CD14-positive monocyte (primary cell): ENCODE measurements around the gene MDFIC2. TPM values are rescaled to one million over a fixed set of nuclear protein-coding genes. Genes with fewer than 3 reads are reported as not detected.
"Not testable (repeated sequence)": the region's sequence is repeated elsewhere in the genome, so short reads cannot be mapped to it uniquely, and the experiment has no call there.

Experiments
- DNase-seq, 3 donors: peaks; one replicate each; pipeline ENCODE4 v3.0.0-alpha.2; 2011 to 2022
- H2AFZ ChIP-seq: 2 replicates; pipeline ENCODE4 v1.6.0; 2012; ENCODE audit warnings: mild to moderate bottlenecking, low read depth, low read length, inconsistent platforms; ENCODE audit not compliant: insufficient read depth, poor library complexity, severe bottlenecking
- H3K27ac ChIP-seq, 2 donors: 1 replicate in 1 of 2; 2 replicates in 1 of 2; pipeline ENCODE4 v1.5.1; 2012 to 2013; ENCODE audit warnings: low read length in 2 of 2, control low read depth in 1 of 2, inconsistent platforms in 1 of 2, low read depth in 1 of 2, mild to moderate bottlenecking in 1 of 2
- H3K27me3 ChIP-seq, 2 donors: one replicate each; pipeline versions ENCODE4 v1.6.0 to v1.6.1; 2011 to 2013; ENCODE audit warnings: low read length in 2 of 2; ENCODE audit not compliant: control insufficient read depth in 2 of 2, insufficient read depth in 2 of 2
- H3K36me3 ChIP-seq, 2 donors: replicated peaks in 1 of 2; 1 replicate in 1 of 2; 2 replicates in 1 of 2; pipeline versions ENCODE4 v1.5.1 to v1.6.1; 2012 to 2013; ENCODE audit warnings: low read length in 2 of 2, control low read depth in 1 of 2, inconsistent platforms in 1 of 2, mild to moderate bottlenecking in 1 of 2; ENCODE audit not compliant: insufficient read depth in 2 of 2, control insufficient read depth in 1 of 2
- H3K4me1 ChIP-seq, 2 donors: 1 replicate in 1 of 2; 2 replicates in 1 of 2; pipeline versions ENCODE4 v1.5.1 to v1.6.1; 2012 to 2013; ENCODE audit warnings: low read length in 2 of 2, control low read depth in 1 of 2, inconsistent platforms in 1 of 2, mild to moderate bottlenecking in 1 of 2, moderate library complexity in 1 of 2; ENCODE audit not compliant: insufficient read depth in 2 of 2, control insufficient read depth in 1 of 2
- H3K4me2 ChIP-seq: replicated peaks from 2 replicates; pipeline ENCODE3; 2012; ENCODE audit warnings: low read length, moderate library complexity, mild to moderate bottlenecking; ENCODE audit not compliant: poor library complexity, severe bottlenecking; ENCODE audit errors: extremely low read depth
- H3K4me3 ChIP-seq, 3 experiments: fragments of 200-600 bp in 1 of 3; sonication (generic) in 1 of 3; replicated peaks in 1 of 3; 1 replicate in 2 of 3; 2 replicates in 1 of 3; pipeline ENCODE4 v1.5.1; 2011 to 2013; ENCODE audit warnings: low read length in 3 of 3, mild to moderate bottlenecking in 3 of 3, control low read depth in 2 of 3, low read depth in 2 of 3, inconsistent platforms in 1 of 3, moderate library complexity in 1 of 3
- H3K79me2 ChIP-seq: 2 replicates; pipeline ENCODE4 v1.6.0; 2012; ENCODE audit warnings: mild to moderate bottlenecking, control low read depth, inconsistent platforms, low read length, moderate library complexity; ENCODE audit not compliant: insufficient read depth
- H3K9ac ChIP-seq: 2 replicates; pipeline ENCODE4 v1.6.0; 2017; ENCODE audit warnings: low read length, mild to moderate bottlenecking; ENCODE audit not compliant: insufficient read depth, poor library complexity, severe bottlenecking
- H3K9me3 ChIP-seq, 2 donors: replicated peaks in 1 of 2; 1 replicate in 1 of 2; 2 replicates in 1 of 2; pipeline versions ENCODE4 v1.5.1 to v1.6.1; 2012 to 2013; ENCODE audit warnings: low read length in 2 of 2, control low read depth in 1 of 2; ENCODE audit not compliant: control insufficient read depth in 1 of 2, insufficient read depth in 1 of 2
- H4K20me1 ChIP-seq: 2 replicates; pipeline ENCODE4 v1.6.0; 2012; ENCODE audit warnings: mild to moderate bottlenecking, low read length, control low read depth, moderate library complexity; ENCODE audit not compliant: insufficient read depth
- H3K27ac Mint-ChIP-seq, 7 donors: one replicate each; pipeline ENCODE4 v1.8.0; 2020; ENCODE audit warnings: mild to moderate bottlenecking in 7 of 7, mixed read lengths in 7 of 7, moderate library complexity in 6 of 7, inconsistent platforms in 2 of 7
- H3K27me3 Mint-ChIP-seq, 3 donors: one replicate each; pipeline ENCODE4 v1.8.0; 2021 to 2022; ENCODE audit warnings: low read depth in 3 of 3, mild to moderate bottlenecking in 3 of 3, mixed read lengths in 3 of 3, moderate library complexity in 3 of 3, inconsistent platforms in 1 of 3
- H3K36me3 Mint-ChIP-seq, 2 donors: one replicate each; pipeline ENCODE4 v1.8.0; 2020; ENCODE audit warnings: mixed read lengths in 2 of 2, inconsistent platforms in 1 of 2, mild to moderate bottlenecking in 1 of 2
- H3K4me1 Mint-ChIP-seq: one replicate; pipeline ENCODE4 v1.8.0; 2020; ENCODE audit warnings: mild to moderate bottlenecking, mixed read lengths
- H3K4me3 Mint-ChIP-seq, 2 donors: one replicate each; pipeline ENCODE4 v1.8.0; 2020; ENCODE audit warnings: mild to moderate bottlenecking in 2 of 2, mixed read lengths in 2 of 2, moderate library complexity in 1 of 2
- H3K9me3 Mint-ChIP-seq, 7 donors: one replicate each; pipeline ENCODE4 v1.8.0; 2020 to 2022; ENCODE audit warnings: mixed read lengths in 7 of 7, mild to moderate bottlenecking in 6 of 7, moderate library complexity in 6 of 7, inconsistent platforms in 2 of 7
- CTCF ChIP-seq: fragments of 200-600 bp; IDR thresholded peaks from one replicate; pipeline ENCODE4 v1.8.0; 2022; ENCODE audit warnings: antibody characterized with exemption, mild to moderate bottlenecking
- whole genome bisulfite sequencing: methylation state at CpG from one replicate; pipeline ENCODE4 v1.1.5; 2013; ENCODE audit warnings: missing lambda C conversion rate; ENCODE audit not compliant: insufficient coverage; 5-methylcytosine and 5-hydroxymethylcytosine counted together
- intact Hi-C, 2 donors: fragments of 100-400 bp; cut with micrococcal nuclease; formaldehyde crosslinking; loops; one replicate each; pipeline versions ENCODE4 v1.15.0 to v1.15.1; 2023
- polyA plus RNA-seq, 3 donors: library from polyadenylated mRNA; depleted of rRNA in 1 of 3; unstranded in 2 of 3; stranded (reverse) in 1 of 3; fragments of 300-500 nt in 2 of 3; fragments of >200 nt in 1 of 3; fragmentation: Illumina TruSeq in 2 of 3; gene quantifications; 1 replicate in 2 of 3; 2 replicates in 1 of 3; pipeline ENCODE4 v1.2.3, GENCODE V29; 2012 to 2021

The MDFIC2 gene
- polyA plus RNA-seq, 3 donors, result not detected

GRCh38 chr3:70224337-70224736, 88.1 kb downstream of the MDFIC2 start:
- H3K4me1 Mint-ChIP-seq, result no peaks in the 10 kb centered on the region
- peaks cover 0 to 5% (median 2%) of the 10 kb centered on the region in 3 donors for H3K27me3 Mint-ChIP-seq
- Histone ChIP-seq H3K9me3 (no peaks in the 10 kb centered on the region), H3K4me3 (no peak overlapping the region), H3K9ac (no peak overlapping the region), H3K4me2 (no peak overlapping the region), H2AFZ (no peak overlapping the region), H4K20me1 (no peaks in the 10 kb centered on the region), H3K4me1 (no peaks in the 10 kb centered on the region), H3K79me2 (no peaks in the 10 kb centered on the region), H3K36me3 (no peaks in the 10 kb centered on the region), H3K27me3 (no peaks in the 10 kb centered on the region), H3K27ac (no peak overlapping the region)
- no peak for DNase-seq
- no peaks in the 10 kb centered on the region for H3K9me3 Mint-ChIP-seq
- H3K27ac Mint-ChIP-seq, result no peak overlapping the region
- H3K4me3 Mint-ChIP-seq, result no peak overlapping the region
- TF ChIP-seq CTCF, result no peak
- intact Hi-C loops, result no loop called here
- no peaks in the 10 kb centered on the region for H3K36me3 Mint-ChIP-seq
- 80% methylated on average over 1 of the region's 5 CpGs for WGBS

GRCh38 chr3:70218471-70218870, 94.0 kb downstream of the MDFIC2 start:
- intact Hi-C loops, result no loop called here
- H3K36me3 Mint-ChIP-seq, result no peaks in the 10 kb centered on the region
- Histone ChIP-seq H4K20me1 (no peaks in the 10 kb centered on the region), H3K4me2 (no peak overlapping the region), H3K9ac (no peak overlapping the region), H3K27me3 (no peaks in the 10 kb centered on the region), H3K79me2 (no peaks in the 10 kb centered on the region), H3K27ac (no peak overlapping the region), H3K36me3 (no peaks in the 10 kb centered on the region), H3K4me1 (no peaks in the 10 kb centered on the region), H2AFZ (no peak overlapping the region), H3K4me3 (no peak overlapping the region), H3K9me3 (no peaks in the 10 kb centered on the region)
- H3K4me1 Mint-ChIP-seq, result no peaks in the 10 kb centered on the region
- no CpG with 5 or more reads among the region's 3 CpGs for WGBS
- H3K9me3 Mint-ChIP-seq, result no peaks in the 10 kb centered on the region
- no peak for TF ChIP-seq CTCF
- no peak for DNase-seq
- H3K27me3 Mint-ChIP-seq, result peaks cover 0 to 2% (median 2%) of the 10 kb centered on the region in 3 donors
- H3K27ac Mint-ChIP-seq, result no peak overlapping the region
- no peak overlapping the region for H3K4me3 Mint-ChIP-seq

- H3K27me3 ChIP-seq, H3K4me1 Mint-ChIP-seq, H3K27ac ChIP-seq, H3K4me3 Mint-ChIP-seq, H4K20me1 ChIP-seq, H3K36me3 ChIP-seq, intact Hi-C loops, H3K79me2 ChIP-seq, H3K27me3 Mint-ChIP-seq, H3K4me1 ChIP-seq, H3K4me3 ChIP-seq, DNase-seq, H3K9me3 Mint-ChIP-seq, H3K27ac Mint-ChIP-seq, H3K9ac ChIP-seq, H3K4me2 ChIP-seq, H3K9me3 ChIP-seq, H3K36me3 Mint-ChIP-seq, H2AFZ ChIP-seq: not testable (repeated sequence)
Observed at GRCh38 chr3:70211274-70211673, 101.2 kb downstream of the MDFIC2 start.
